Stimulated activated CD4-positive, alpha-beta T cell treated with anti-CD3 and anti-CD28 coated beads, Interleukin-12 subunit alpha, Interleukin-12 subunit beta, amount 100 ng/mL, for 24 hours (primary cell): ENCODE results near the gene TCP11L2.
"Not testable (repeated sequence)": the region's sequence is repeated elsewhere in the genome, so short reads cannot be mapped to it uniquely, and the experiment has no call there.

Experiments
- DNase-seq, 2 experiments: peaks; one replicate each; pipeline ENCODE4 v3.0.0-alpha.2; 2020; ENCODE audit warnings: low read depth in 2 of 2

Gene TCP11L2

GRCh38 chr12:106343214-106343528 lies 40.6 kb downstream of the TCP11L2 start:
- DNase-seq: no peak

GRCh38 chr12:106344131-106344530 lies 41.6 kb downstream of the TCP11L2 start:
- DNase-seq: no peak

- no peak for DNase-seq
These were observed 43.2 kb downstream of the TCP11L2 start for GRCh38 chr12:106345746-106346145.

- DNase-seq: no peak
These were observed 45.9 kb downstream of the TCP11L2 start for GRCh38 chr12:106348411-106348810.

- no peak for DNase-seq
These were observed 50.6 kb downstream of the TCP11L2 start for GRCh38 chr12:106353175-106353574.

GRCh38 chr12:106357549-106358395 lies 55.2 kb downstream of the TCP11L2 start, which contains the start of gene POLR3B:
POLR3B (plus strand) TSS chr12:106357748; CDS start chr12:106357880, 132 bp downstream.
- DNase-seq: peak; percentile 93 to 94

- no peak for DNase-seq
These were observed 56.1 kb downstream of the TCP11L2 start for GRCh38 chr12:106358396-106359241.

- DNase-seq: no peak
These were observed 57.3 kb downstream of the TCP11L2 start for GRCh38 chr12:106359646-106360399.

GRCh38 chr12:106360400-106360994 lies 58.0 kb downstream of the TCP11L2 start:
- no peak for DNase-seq

- no peak for DNase-seq
These were observed 60.4 kb downstream of the TCP11L2 start for GRCh38 chr12:106362971-106363370.

GRCh38 chr12:106364261-106364660 lies 61.7 kb downstream of the TCP11L2 start:
- DNase-seq: no peak

- no peak for DNase-seq
These were observed 67.3 kb downstream of the TCP11L2 start for GRCh38 chr12:106369624-106370346.

- no peak for DNase-seq
These were observed 76.3 kb downstream of the TCP11L2 start for GRCh38 chr12:106378788-106379187.

GRCh38 chr12:106380954-106381353 lies 78.4 kb downstream of the TCP11L2 start:
- no peak for DNase-seq

GRCh38 chr12:106381866-106382265 lies 79.3 kb downstream of the TCP11L2 start:
- DNase-seq: not testable (repeated sequence)

- no peak for DNase-seq
These were observed 84.4 kb downstream of the TCP11L2 start for GRCh38 chr12:106386813-106387535.

- no peak for DNase-seq
These were observed 85.4 kb downstream of the TCP11L2 start for GRCh38 chr12:106387848-106388377.

- no peak for DNase-seq
These were observed 86.6 kb downstream of the TCP11L2 start for GRCh38 chr12:106389151-106389550.

- no peak for DNase-seq
These were observed 90.2 kb downstream of the TCP11L2 start for GRCh38 chr12:106392759-106393158.
